Activated naive CD8-positive, alpha-beta T cell treated with anti-CD3 and anti-CD28 coated beads, Interleukin-2, amount 50 U/mL, for 24 hours (primary cell): ENCODE measurements around the gene IGF2R.
A peak's percentile ranks its signal among the peaks of the same experiment; 100 is the strongest.

Experiments
- ATAC-seq: fragments of 150-1000 bp; cut with Tn5 transposase; one replicate; pipeline ENCODE4 v1.10.0; 2021
- DNase-seq: peaks from one replicate; pipeline ENCODE4 v3.0.0; 2021
- H3K27ac Mint-ChIP-seq: one replicate; pipeline ENCODE4 v1.8.0; 2021; ENCODE audit warnings: mild to moderate bottlenecking, mixed read lengths
- H3K27me3 Mint-ChIP-seq: one replicate; pipeline ENCODE4 v1.8.0; 2021; ENCODE audit warnings: mixed read lengths
- H3K36me3 Mint-ChIP-seq: one replicate; pipeline ENCODE4 v1.8.0; 2021; ENCODE audit warnings: low read depth, mixed read lengths
- H3K4me1 Mint-ChIP-seq: one replicate; pipeline ENCODE4 v1.8.0; 2021; ENCODE audit warnings: mixed read lengths
- H3K4me3 Mint-ChIP-seq: one replicate; pipeline ENCODE4 v1.8.0; 2021; ENCODE audit warnings: mild to moderate bottlenecking, moderate library complexity, mixed read lengths
- H3K9me3 Mint-ChIP-seq: one replicate; pipeline ENCODE4 v1.8.0; 2021; ENCODE audit warnings: mixed read lengths

IGF2R gene

DNA sequence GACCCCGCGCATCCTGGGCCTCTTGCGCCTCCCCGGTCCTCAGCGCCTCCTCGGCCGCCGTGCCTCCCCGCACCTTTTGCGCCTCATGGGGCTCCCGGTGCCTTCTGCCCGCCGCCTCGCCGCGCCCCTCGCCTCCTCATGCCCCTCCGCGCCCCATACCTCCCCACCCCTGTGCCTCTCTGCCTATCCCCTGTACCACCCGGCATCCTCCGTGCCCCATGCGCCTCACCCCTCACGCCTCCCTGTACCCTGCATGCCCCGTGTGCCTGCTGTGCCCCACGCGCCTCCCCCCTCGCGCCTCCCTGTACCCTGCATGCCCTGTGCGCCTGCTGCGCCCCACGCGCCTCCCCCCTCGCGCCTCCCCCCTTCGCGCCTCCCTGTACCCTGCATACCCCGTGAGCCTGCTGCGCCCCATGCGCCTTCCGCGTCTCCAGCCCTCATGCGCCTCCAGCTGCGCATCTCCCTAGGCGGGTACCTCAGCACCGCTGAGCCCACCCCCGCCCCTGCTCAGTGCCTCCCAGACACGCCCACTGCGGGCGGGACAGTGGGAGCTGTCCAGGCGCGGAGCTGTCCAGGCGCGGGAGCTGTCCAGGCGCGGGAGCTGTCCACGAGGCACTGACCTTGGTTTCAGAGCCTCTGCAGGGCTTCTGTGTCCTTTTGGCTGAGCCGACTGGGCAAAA is 37.1 kb downstream of the IGF2R start:
- H3K4me1 Mint-ChIP-seq, result peaks cover 48% of the 10 kb centered on the region
- no peak for DNase-seq
- no peaks in the 10 kb centered on the region for H3K9me3 Mint-ChIP-seq
- H3K4me3 Mint-ChIP-seq, result peak overlapping the region; percentile 19
- H3K27me3 Mint-ChIP-seq, result no peaks in the 10 kb centered on the region
- H3K27ac Mint-ChIP-seq, result no peak overlapping the region
- peak; percentile 27 for ATAC-seq
- H3K36me3 Mint-ChIP-seq, result peaks cover 51% of the 10 kb centered on the region

DNA sequence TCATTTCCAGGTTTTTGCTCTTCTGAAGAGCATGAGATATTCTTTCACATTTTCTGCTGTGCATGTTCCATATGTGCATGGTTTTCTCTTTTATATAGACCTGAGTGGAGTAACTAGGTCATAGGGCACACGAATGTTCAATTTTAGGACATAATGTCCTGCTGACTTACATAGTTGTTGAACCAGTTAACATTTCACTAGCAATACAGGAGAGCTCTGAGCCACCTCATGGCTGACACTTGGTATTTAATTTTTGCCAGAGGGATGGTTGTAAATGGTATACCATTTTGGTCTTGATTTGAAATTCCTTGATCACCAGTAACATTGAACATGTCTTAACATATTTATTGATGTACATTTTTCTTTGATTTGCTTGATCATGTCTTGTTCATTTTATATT is 38.3 kb downstream of the IGF2R start:
- no peak overlapping the region for H3K4me3 Mint-ChIP-seq
- peaks cover 48% of the 10 kb centered on the region for H3K4me1 Mint-ChIP-seq
- no peaks in the 10 kb centered on the region for H3K27me3 Mint-ChIP-seq
- ATAC-seq (no peak), DNase-seq (no peak)
- no peak overlapping the region for H3K27ac Mint-ChIP-seq
- peaks cover 58% of the 10 kb centered on the region for H3K36me3 Mint-ChIP-seq
- H3K9me3 Mint-ChIP-seq, result no peaks in the 10 kb centered on the region

DNA sequence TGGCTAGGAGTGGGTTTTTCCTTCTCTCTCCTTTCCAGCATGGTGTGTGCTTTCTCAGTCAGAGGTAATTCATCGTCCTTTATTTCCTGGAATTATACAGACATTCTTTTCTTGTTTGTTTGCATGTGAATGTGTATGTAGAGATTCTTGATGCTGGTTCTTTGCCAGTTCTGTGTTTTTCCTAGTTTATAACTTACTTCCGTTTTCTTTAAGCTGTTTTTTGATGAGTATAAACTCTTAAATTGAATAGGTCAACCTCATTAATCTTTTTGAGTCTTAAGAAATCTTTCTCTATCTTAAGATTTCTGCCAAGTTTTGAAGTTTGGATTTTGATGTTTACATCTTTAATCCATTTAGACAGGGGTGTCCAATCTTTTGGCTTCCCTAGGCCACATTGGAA is 38.7 kb downstream of the IGF2R start:
- Mint-ChIP-seq H3K27me3 (no peaks in the 10 kb centered on the region), H3K36me3 (peaks cover 58% of the 10 kb centered on the region), H3K4me3 (no peak overlapping the region), H3K9me3 (no peaks in the 10 kb centered on the region), H3K27ac (no peak overlapping the region), H3K4me1 (peaks cover 49% of the 10 kb centered on the region)
- DNase-seq (no peak), ATAC-seq (no peak)

DNA sequence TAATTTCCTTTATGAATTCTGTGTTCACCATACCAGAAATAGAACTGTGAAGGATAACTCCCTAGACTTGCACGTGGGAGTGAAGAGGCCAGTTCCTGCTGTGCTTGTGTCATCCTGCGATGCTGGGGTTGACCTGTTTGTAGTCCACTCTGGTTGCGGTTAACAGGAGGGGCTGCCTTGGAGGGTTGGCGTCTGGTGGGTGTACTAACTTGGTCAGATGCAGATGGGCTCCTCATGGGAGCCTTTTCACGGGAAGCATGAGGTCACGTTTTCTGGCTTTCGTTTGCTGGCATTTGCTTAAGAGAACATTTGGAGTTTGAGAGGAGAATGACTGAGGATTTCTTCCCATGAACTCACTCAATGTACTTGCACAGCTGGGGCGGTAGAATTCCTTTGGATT is 41.2 kb downstream of the IGF2R start:
- ATAC-seq (no peak), DNase-seq (no peak)
- Mint-ChIP-seq H3K27me3 (no peaks in the 10 kb centered on the region), H3K4me1 (peaks cover 57% of the 10 kb centered on the region), H3K36me3 (peaks cover 63% of the 10 kb centered on the region), H3K4me3 (no peak overlapping the region), H3K9me3 (no peaks in the 10 kb centered on the region), H3K27ac (no peak overlapping the region)

- no peaks in the 10 kb centered on the region for H3K27me3 Mint-ChIP-seq
- H3K4me1 Mint-ChIP-seq, result peaks cover 72% of the 10 kb centered on the region
- peak overlapping the region; percentile 84 for H3K27ac Mint-ChIP-seq
- DNase-seq (no peak), ATAC-seq (no peak)
- no peaks in the 10 kb centered on the region for H3K9me3 Mint-ChIP-seq
- peaks cover 80% of the 10 kb centered on the region for H3K36me3 Mint-ChIP-seq
- peak overlapping the region; percentile 10 for H3K4me3 Mint-ChIP-seq
Observed at GRCh38 chr6:160013987-160014868, 45.3 kb downstream of the IGF2R start.

DNA sequence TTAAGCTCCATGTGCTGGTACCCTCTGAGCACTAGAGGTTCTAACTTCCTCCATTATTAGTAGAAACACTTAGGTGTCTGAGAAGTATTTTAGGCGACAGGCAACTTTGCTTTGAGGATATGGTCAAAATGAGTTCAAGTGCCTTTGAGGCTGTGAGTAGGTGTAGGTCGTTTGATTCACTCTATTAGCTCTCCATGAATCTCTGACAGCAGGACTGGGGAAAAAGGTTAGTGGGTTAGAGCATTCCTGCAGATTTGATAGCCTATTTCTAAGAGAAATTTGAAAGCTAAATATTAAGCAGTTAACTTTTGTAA is 45.9 kb downstream of the IGF2R start:
- DNase-seq, result no peak
- no peak for ATAC-seq
- H3K9me3 Mint-ChIP-seq, result peaks cover 4% of the 10 kb centered on the region
- H3K4me3 Mint-ChIP-seq, result peak overlapping the region; percentile 10
- H3K27me3 Mint-ChIP-seq, result no peaks in the 10 kb centered on the region
- peaks cover 69% of the 10 kb centered on the region for H3K4me1 Mint-ChIP-seq
- H3K36me3 Mint-ChIP-seq, result peaks cover 81% of the 10 kb centered on the region
- H3K27ac Mint-ChIP-seq, result peak overlapping the region; percentile 84

- Mint-ChIP-seq H3K27ac (peak overlapping the region; percentile 84), H3K9me3 (peaks cover 5% of the 10 kb centered on the region), H3K4me1 (peaks cover 72% of the 10 kb centered on the region), H3K36me3 (peaks cover 83% of the 10 kb centered on the region), H3K27me3 (no peaks in the 10 kb centered on the region), H3K4me3 (peak overlapping the region; percentile 7)
- peak; percentile 33 for DNase-seq
- ATAC-seq, result peak; percentile 89
Observed at GRCh38 chr6:160015778-160016684, 47.1 kb downstream of the IGF2R start.

- H3K27me3 Mint-ChIP-seq, result no peaks in the 10 kb centered on the region
- no peak for ATAC-seq
- H3K36me3 Mint-ChIP-seq, result peaks cover 50% of the 10 kb centered on the region
- H3K4me3 Mint-ChIP-seq, result no peak overlapping the region
- H3K4me1 Mint-ChIP-seq, result peaks cover 25% of the 10 kb centered on the region
- no peak for DNase-seq
- H3K9me3 Mint-ChIP-seq, result peaks cover 5% of the 10 kb centered on the region
- no peak overlapping the region for H3K27ac Mint-ChIP-seq
Observed at GRCh38 chr6:160022101-160022500, 53.2 kb downstream of the IGF2R start.

- H3K9me3 Mint-ChIP-seq, result peaks cover 5% of the 10 kb centered on the region
- H3K4me3 Mint-ChIP-seq, result no peak overlapping the region
- H3K27ac Mint-ChIP-seq, result no peak overlapping the region
- no peak for ATAC-seq
- DNase-seq, result no peak
- H3K36me3 Mint-ChIP-seq, result peaks cover 50% of the 10 kb centered on the region
- no peaks in the 10 kb centered on the region for H3K27me3 Mint-ChIP-seq
- H3K4me1 Mint-ChIP-seq, result peaks cover 20% of the 10 kb centered on the region
Observed at GRCh38 chr6:160022793-160023192, 53.9 kb downstream of the IGF2R start.

- Mint-ChIP-seq H3K4me1 (peaks cover 16% of the 10 kb centered on the region), H3K36me3 (peaks cover 52% of the 10 kb centered on the region), H3K27ac (no peak overlapping the region), H3K9me3 (peaks cover 5% of the 10 kb centered on the region), H3K27me3 (no peaks in the 10 kb centered on the region), H3K4me3 (no peak overlapping the region)
- ATAC-seq (no peak), DNase-seq (no peak)
Observed at GRCh38 chr6:160024152-160024551, 55.3 kb downstream of the IGF2R start.

DNA sequence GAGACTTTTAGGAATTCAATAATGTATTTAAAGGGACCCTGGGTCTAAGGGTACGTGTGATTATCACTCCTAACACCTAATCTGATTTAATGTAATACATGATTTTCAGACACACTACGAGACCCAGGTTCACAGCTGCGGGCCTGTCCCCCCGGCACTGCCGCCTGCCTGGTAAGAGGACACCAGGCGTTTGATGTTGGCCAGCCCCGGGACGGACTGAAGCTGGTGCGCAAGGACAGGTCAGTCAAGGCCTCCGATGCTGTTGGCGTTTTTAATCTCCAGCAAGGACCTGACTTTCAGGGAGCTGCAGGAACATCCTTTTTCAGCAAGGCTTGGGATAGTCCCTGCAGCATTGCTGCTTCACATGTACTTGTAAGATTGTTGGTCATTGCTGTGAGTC is 58.2 kb downstream of the IGF2R start:
- H3K27ac Mint-ChIP-seq, result no peak overlapping the region
- ATAC-seq (no peak), DNase-seq (no peak)
- peaks cover 15% of the 10 kb centered on the region for H3K4me1 Mint-ChIP-seq
- no peaks in the 10 kb centered on the region for H3K9me3 Mint-ChIP-seq
- no peaks in the 10 kb centered on the region for H3K27me3 Mint-ChIP-seq
- H3K36me3 Mint-ChIP-seq, result peaks cover 53% of the 10 kb centered on the region
- H3K4me3 Mint-ChIP-seq, result no peak overlapping the region

- Mint-ChIP-seq H3K27ac (peak overlapping the region; percentile 57), H3K36me3 (peaks cover 60% of the 10 kb centered on the region)
- no peak for ATAC-seq
Observed at GRCh38 chr6:160027931-160028330, 59.0 kb downstream of the IGF2R start.

DNA sequence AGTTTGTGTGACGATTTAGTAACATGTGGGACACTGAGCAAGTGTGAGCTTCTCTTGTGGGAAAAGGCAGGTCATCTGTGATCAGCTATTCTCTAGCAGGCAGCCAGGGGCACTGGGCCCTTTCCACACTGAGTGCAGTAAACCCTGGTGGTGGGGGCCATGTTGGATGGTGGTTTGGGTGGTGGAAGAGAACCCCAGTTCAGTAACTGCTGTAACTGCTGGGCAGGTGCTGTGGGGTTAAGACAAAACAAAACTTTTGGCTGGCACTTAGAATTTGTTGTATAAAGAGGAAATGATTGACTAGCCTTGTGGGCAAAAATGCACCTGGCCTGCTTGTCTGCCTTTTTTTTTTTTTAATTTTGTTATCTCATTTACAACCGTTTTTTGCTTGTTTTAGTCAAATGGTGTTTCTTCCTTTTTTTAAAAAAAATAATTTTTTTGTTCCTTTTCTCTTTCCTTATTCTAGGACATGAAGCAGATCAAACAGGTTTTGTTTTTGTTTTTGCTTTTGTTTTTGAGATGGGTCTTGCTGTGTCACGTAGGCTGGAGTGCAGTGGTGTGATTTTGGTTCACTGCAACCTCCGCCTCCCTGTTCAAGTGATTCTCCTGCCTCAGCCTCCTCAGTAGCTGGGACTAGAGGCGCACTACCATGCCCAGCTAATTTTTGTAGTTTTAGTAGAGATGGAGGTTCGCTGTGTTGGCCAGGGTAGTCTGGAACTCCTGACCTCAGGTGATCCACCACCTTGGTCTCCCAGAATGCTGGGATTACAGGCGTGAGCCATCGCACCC is 59.8 kb downstream of the IGF2R start:
- H3K27me3 Mint-ChIP-seq, result no peaks in the 10 kb centered on the region
- no peak overlapping the region for H3K4me3 Mint-ChIP-seq
- peaks cover 15% of the 10 kb centered on the region for H3K4me1 Mint-ChIP-seq
- no peak for DNase-seq
- ATAC-seq, result peak; percentile 70
- H3K9me3 Mint-ChIP-seq, result no peaks in the 10 kb centered on the region
- peak overlapping the region; percentile 39 for H3K27ac Mint-ChIP-seq
- peaks cover 67% of the 10 kb centered on the region for H3K36me3 Mint-ChIP-seq

More at GRCh38 chr6:160027931-160028330, 59.0 kb downstream of the IGF2R start:
- H3K27me3 Mint-ChIP-seq, result no peaks in the 10 kb centered on the region
- no peak overlapping the region for H3K4me3 Mint-ChIP-seq
- H3K9me3 Mint-ChIP-seq, result no peaks in the 10 kb centered on the region
- DNase-seq, result no peak
- peaks cover 15% of the 10 kb centered on the region for H3K4me1 Mint-ChIP-seq

DNA sequence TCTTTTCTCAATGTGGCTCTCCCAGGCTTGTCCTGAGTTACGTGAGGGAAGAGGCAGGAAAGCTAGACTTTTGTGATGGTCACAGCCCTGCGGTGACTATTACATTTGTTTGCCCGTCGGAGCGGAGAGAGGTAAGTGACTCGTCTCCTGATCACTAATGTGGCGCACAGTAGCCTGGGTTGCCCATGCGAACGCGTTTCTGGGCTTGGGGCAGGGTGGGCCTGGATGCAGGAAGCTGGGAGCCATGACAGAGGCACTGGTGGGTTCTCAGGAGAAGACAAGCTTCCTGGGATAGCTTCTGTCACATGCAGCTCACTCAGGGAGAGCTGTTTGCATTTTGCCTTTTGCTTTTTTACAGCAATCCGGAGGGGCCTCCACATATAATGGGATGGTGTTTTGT is 60.6 kb downstream of the IGF2R start:
- H3K27ac Mint-ChIP-seq, result no peak overlapping the region
- DNase-seq, result no peak

More for the DNA sequence above, 60.6 kb downstream of the IGF2R start:
- Mint-ChIP-seq H3K36me3 (peaks cover 75% of the 10 kb centered on the region), H3K4me3 (no peak overlapping the region), H3K9me3 (no peaks in the 10 kb centered on the region), H3K27me3 (no peaks in the 10 kb centered on the region), H3K4me1 (peaks cover 15% of the 10 kb centered on the region)
- ATAC-seq, result no peak
